Thoracic aorta (tissue), 2 donors: Measurements from ENCODE around the gene GPC5. TPM values are rescaled to one million over a fixed set of nuclear protein-coding genes. Genes with fewer than 3 reads are reported as not detected.

Experiments
- ATAC-seq: fragments of 150-250 bp; one replicate; pipeline ENCODE4 v1.8.0; 2017; ENCODE audit warnings: low read depth; ENCODE audit not compliant: insufficient number of reproducible peaks, low FRiP score
- DNase-seq: peaks from one replicate; pipeline ENCODE4 v3.0.0-alpha.2; 2020; ENCODE audit warnings: low spot score
- H3K27ac ChIP-seq, 2 donors: fragments of 200-600 bp; sonication (generic); 1 replicate in 1 of 2; 2 replicates in 1 of 2; pipeline ENCODE4 v1.5.1; 2016; ENCODE audit warnings: mild to moderate bottlenecking in 2 of 2, moderate library complexity in 2 of 2
- H3K27me3 ChIP-seq: fragments of 200-600 bp; sonication (generic); replicated peaks from 2 replicates; pipeline ENCODE4 v1.6.0; 2016; ENCODE audit warnings: mild to moderate bottlenecking; ENCODE audit not compliant: insufficient read depth
- H3K36me3 ChIP-seq: fragments of 200-600 bp; sonication (generic); one replicate; pipeline ENCODE4 v1.5.1; 2016
- H3K4me1 ChIP-seq, 2 donors: fragments of 200-600 bp; sonication (generic); 1 replicate in 1 of 2; 2 replicates in 1 of 2; pipeline versions ENCODE4 v1.5.1 to v1.6.0; 2016; ENCODE audit warnings: low read depth in 2 of 2, mild to moderate bottlenecking in 1 of 2; ENCODE audit not compliant: control insufficient read depth in 1 of 2
- H3K4me3 ChIP-seq: fragments of 200-600 bp; sonication (generic); 2 replicates; pipeline ENCODE4 v1.5.1; 2016; ENCODE audit warnings: mild to moderate bottlenecking
- H3K9me3 ChIP-seq: fragments of 200-600 bp; sonication (generic); 2 replicates; pipeline ENCODE4 v1.5.1; 2016
- CTCF ChIP-seq: fragments of 200-600 bp; sonication (generic); IDR thresholded peaks from one replicate; pipeline ENCODE4 v1.5.1; 2019; ENCODE audit warnings: antibody characterized with exemption
- total RNA-seq, 2 donors: library from RNA; depleted of rRNA; stranded (reverse); fragments of >200 nt; gene quantifications; one replicate each; pipeline versions ENCODE4 v1.1.0 to v1.2.3, GENCODE V29; 2016

GPC5 gene
- total RNA-seq, 2 donors from 2014 or later, result 3.3 TPM; not detected in 1

- ATAC-seq, result no peak
- Histone ChIP-seq H3K27ac (no peak overlapping the region), H3K4me1 (no peaks in the 10 kb centered on the region)
Measured at GRCh38 chr13:91544723-91545122, 146.3 kb downstream of the GPC5 start.

GRCh38 chr13:91546900-91547299 is 148.5 kb downstream of the GPC5 start:
- Histone ChIP-seq H3K9me3 (no peaks in the 10 kb centered on the region), H3K36me3 (no peaks in the 10 kb centered on the region), H3K27ac (no peak overlapping the region), H3K4me1 (no peaks in the 10 kb centered on the region), H3K27me3 (no peaks in the 10 kb centered on the region), H3K4me3 (no peak overlapping the region)
- DNase-seq (no peak), ATAC-seq (no peak)
- TF ChIP-seq CTCF, result no peak

More at GRCh38 chr13:91544723-91545122, 146.3 kb downstream of the GPC5 start:
- H3K9me3 ChIP-seq, result no peaks in the 10 kb centered on the region
- no peak for DNase-seq
- no peak for TF ChIP-seq CTCF
- no peaks in the 10 kb centered on the region for H3K36me3 ChIP-seq
- no peak overlapping the region for H3K4me3 ChIP-seq
- no peaks in the 10 kb centered on the region for H3K27me3 ChIP-seq

- TF ChIP-seq CTCF, result no peak
Measured at GRCh38 chr13:91553584-91553983, 155.2 kb downstream of the GPC5 start.

GRCh38 chr13:91554101-91554500 is 155.7 kb downstream of the GPC5 start:
- H3K4me3 ChIP-seq, result no peak overlapping the region
- no peaks in the 10 kb centered on the region for H3K4me1 ChIP-seq
- no peaks in the 10 kb centered on the region for H3K27me3 ChIP-seq
- TF ChIP-seq CTCF, result no peak
- H3K9me3 ChIP-seq, result no peaks in the 10 kb centered on the region
- ATAC-seq, result no peak
- no peak for DNase-seq
- H3K36me3 ChIP-seq, result no peaks in the 10 kb centered on the region
- H3K27ac ChIP-seq, result no peak overlapping the region

More at GRCh38 chr13:91553584-91553983, 155.2 kb downstream of the GPC5 start:
- H3K4me1 ChIP-seq, result no peaks in the 10 kb centered on the region
- H3K27me3 ChIP-seq, result no peaks in the 10 kb centered on the region
- ATAC-seq, result no peak
- DNase-seq, result no peak
- H3K27ac ChIP-seq, result no peak overlapping the region
- H3K9me3 ChIP-seq, result no peaks in the 10 kb centered on the region
- H3K4me3 ChIP-seq, result no peak overlapping the region
- H3K36me3 ChIP-seq, result no peaks in the 10 kb centered on the region

GRCh38 chr13:91557328-91558090 is 159.1 kb downstream of the GPC5 start:
- no peak overlapping the region for H3K27ac ChIP-seq
- H3K9me3 ChIP-seq, result no peaks in the 10 kb centered on the region
- no peak for ATAC-seq
- no peaks in the 10 kb centered on the region for H3K4me1 ChIP-seq
- H3K36me3 ChIP-seq, result no peaks in the 10 kb centered on the region
- H3K4me3 ChIP-seq, result no peak overlapping the region
- no peak for TF ChIP-seq CTCF
- H3K27me3 ChIP-seq, result no peaks in the 10 kb centered on the region
- DNase-seq, result no peak
